Kidney capillary endothelial cell (primary cell): ENCODE results near the gene MPRIP.
"Not testable (repeated sequence)": the region's sequence is repeated elsewhere in the genome, so short reads cannot be mapped to it uniquely, and the experiment has no call there.

ENCODE experiments used
- DNase-seq: peaks from one replicate; pipeline ENCODE4 v3.0.0-alpha.2; 2018; ENCODE audit warnings: low spot score

MPRIP gene

DNA sequence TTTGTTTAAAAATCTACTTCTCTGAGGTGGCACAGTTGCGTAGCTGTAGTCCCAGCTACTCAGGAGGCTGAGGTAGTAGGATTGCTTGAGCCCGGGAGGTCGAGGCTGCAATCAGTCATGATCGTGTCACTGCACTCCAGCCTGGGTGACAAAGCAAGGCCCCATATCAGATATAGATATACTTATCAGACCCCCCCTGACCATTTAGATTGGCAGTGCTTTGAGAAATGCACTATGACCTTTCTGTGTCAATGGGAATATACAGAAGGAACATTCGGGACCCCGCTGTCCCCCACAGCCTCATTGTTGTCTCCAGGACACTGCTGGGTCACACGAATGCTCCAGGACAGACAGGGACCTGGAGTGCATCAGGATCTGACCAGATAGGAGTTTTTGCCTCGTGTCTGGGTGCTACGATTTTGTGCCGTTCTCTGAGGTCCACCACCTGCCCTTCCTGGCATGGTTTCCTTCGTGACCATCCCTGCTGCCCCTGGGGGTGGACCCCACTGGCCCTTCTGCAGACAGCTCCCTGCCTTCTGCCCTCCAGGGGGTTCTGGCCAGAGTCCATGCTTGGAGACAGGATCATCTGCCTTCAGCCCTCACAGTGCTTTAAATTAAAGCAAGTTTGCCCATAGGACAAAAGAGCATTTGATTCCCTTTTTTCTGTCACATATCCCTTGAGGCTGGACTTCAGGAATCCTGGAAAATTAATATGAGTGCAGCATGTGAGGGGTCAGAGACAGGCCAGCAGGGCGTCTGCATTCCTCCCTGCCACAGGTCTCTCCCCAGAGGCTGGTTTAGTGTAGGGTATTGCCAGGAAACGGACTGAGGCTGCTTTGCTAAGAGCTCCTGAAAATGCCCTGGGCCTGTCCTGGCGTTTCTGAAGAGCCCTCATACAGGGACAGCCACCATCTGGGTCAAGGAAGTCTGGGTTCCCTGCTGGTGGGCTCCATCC, 144.6 kb downstream of the MPRIP start:
- DNase-seq: no peak

DNA sequence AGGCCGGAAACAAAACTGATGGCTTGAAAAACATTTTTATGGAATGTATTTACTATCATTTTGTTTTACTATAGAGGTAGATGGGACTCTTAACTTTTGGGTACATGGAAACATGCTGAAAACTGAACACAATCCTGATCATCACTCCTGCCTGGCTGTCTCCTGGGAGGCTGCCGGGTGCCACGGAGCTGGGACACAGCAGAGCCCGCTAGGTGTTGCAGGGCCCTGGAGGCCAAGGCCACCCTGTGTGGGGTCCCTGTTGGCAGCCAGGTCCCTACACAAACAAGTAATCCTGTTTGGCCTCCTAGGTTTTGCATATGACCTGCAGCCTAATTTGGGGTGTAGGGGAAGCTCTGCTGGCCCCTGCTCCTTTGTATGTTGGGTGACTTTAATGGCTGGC, 146.3 kb downstream of the MPRIP start:
- no peak for DNase-seq

DNA sequence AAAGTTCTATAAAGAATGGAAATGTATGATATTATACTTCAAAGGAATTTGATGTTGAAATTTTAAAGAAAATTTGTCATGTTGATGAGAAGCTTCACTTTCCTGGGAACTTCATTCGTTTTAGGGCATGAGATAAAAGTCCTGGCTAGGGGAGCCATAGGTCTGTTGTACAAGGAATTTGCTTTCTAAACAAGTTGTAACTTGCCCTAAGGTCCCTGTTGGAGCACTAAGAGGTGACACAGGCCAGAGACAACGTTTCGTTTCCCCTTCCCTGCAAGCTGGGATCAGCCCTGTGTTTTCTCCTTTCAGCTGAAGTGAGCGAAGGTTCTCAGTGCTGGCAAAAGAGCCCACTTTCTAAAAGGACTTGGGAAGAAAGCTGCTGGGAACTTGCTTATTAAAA, 147.3 kb downstream of the MPRIP start:
- no peak for DNase-seq

DNA sequence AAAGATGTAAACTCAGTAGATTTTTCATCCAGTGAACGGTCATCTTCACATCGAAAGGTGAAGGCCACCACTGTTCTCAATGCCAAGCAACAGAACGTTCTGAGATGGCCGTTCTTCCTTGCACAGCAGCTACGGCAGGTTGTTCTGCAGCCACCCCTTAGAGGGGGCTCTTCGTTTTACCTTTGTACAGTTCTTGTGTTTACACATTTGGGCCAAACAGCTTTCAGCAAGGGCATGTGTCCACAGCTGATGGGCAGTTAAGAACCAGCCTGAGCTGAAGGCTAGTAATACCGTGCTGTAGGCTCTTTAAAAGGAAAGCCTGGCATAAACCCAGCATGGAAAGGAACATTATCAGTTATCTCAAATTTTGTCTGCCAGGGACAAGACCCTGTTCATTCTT, 147.9 kb downstream of the MPRIP start:
- DNase-seq: no peak

DNA sequence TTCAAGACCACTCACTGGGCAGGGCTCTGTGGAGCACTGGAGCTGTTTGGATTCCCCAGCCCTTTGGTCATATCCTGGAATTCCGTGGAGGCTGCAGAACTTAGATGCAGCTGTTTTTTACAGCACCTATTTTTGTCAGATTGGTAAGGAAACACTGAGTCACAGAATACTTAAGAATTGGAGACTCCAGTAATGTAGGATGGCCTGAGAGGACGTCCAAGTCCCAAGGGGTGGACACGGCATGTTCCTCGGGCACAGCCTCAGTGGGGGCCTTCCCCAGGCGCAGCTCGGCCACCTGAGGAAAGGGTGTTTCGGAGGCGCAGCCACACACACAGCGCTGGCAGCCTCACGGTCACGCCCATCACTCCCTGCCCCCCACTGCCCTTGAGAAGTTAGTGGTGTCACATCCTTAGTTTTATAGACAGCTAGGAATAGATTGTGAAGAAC, 149.1 kb downstream of the MPRIP start:
- DNase-seq: peak; percentile 97

DNA sequence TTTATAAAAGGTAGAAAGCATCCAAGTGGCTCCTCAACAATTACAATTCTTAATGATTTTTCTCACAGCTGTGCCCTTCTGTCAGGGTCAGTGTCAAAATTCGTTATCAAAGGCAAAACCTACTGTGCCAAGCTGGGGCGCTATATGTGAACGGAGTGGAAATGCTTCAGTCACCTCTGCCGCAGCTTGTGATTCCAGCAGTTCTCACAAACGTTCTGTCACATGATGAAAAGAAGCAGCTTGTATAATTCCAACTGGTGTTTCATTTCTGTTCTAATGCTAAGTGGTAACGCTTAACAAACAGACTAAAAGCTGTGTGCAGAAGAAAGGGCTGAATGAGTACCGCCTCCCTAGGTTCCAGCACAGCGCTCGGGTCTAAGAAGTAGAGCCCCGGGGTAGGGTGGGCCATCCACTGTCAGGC, 149.7 kb downstream of the MPRIP start:
- DNase-seq: no peak

DNA sequence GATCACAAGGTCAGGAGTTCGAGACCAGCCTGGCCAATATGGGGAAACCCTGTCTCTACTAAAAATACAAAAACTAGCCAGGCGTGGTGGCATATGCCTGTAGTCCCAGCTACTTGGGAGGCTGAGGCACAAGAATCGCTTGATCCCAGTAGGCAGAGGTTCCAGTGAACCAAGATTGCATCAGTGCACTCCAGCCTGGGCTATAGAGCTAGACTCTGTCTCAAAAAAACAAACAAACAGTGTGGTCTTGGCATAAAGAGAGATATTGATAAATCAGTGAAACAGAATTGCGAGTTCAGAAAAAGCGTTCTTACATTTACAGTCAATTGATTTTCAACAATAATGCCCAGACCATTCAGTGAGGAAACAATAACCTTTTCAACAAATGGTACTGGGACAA, 153.2 kb downstream of the MPRIP start:
- DNase-seq: not testable (repeated sequence)

DNA sequence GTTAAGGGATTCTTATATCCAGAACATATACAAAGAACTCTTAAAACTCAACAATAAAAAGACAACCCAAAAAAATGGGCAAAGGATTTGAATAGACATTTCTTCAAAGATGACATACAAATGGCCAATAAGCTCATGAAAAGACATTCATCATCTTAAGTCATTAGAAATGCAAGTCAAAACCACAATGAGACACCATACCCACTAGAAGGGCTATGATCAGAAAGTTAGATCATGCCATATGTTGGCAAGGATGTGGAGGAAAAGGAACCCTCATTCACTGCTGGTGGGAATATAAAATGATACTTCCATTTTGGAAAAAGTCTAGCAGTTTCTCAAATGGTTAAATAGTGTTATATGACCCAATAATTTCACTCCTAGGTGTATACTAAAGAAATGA, 154.5 kb downstream of the MPRIP start:
- DNase-seq: no peak

DNA sequence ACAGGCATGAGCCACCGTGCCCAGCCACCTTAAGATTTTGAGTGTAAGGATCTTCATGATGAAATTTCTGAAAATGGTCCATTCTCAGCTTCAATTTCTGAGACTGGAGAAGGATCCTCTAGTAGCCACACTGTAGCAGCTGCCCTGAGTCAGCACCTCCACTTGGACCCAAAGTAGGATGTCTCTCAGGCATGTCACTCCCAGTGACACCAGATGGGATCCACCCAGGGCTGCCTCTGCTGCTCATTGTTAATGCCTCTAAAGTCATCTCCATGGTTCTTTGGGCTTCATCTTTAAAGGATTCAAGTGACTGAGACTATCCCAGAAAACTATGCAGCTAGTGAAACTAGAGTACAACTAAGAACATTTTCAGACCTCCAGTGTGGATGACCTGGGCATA, 156.0 kb downstream of the MPRIP start:
- DNase-seq: no peak

DNA sequence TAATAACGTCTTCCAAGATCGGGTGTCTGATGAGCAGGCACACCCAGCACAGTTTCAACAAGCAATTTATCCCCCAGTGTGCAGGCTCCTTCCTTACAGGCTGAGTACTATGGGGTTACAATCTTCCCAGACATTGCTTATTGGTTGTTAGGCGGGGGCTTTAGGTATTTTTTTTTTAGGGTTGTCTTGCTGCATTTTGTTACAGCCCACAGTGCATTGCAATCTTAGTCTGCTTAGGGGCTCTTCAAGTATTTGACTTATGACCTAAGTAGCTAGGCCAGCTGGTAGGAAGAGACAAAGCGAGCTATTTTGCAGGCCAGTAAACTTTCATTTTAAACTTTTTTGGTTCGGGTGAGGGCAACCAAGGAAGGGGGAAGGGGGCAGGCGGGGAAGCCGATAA, 158.1 kb downstream of the MPRIP start:
- DNase-seq: no peak

DNA sequence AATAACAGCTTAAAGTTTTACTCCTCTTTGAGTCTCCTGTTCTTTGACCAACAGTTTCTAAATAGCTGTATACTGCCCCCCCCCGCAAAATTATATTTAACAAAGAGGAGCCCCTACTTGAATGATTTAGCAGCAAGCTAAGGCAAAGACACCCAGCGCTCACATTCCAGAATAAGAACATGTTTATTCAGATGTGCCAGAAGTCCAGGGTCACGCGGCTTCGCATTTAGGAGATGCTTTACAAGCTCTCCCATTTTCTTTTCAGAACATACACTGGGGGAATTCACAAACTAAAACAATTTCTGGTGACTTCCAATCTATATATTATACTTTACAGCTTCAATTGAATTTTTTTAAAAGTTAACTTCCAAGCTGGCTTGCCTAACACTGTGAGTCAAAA, 158.6 kb downstream of the MPRIP start:
- DNase-seq: no peak

DNA sequence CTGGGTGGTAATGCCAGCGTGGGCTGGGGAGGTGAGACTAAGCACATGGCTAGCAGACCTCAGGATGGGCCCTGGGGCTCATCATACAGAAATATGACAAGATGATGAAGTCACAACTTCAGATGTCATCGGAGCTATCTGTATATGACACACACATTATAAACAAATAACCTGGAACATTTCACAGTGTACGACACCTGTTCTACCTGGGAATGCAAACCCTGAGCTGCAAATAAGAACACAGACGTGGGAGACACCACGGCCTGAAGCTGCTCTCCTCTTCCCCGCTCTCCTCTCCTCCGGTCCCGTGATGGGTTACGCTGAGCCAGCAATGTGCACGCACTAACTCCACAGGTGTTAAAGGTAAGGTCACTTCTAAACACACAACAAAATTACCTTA, 159.0 kb downstream of the MPRIP start:
- DNase-seq: no peak

DNA sequence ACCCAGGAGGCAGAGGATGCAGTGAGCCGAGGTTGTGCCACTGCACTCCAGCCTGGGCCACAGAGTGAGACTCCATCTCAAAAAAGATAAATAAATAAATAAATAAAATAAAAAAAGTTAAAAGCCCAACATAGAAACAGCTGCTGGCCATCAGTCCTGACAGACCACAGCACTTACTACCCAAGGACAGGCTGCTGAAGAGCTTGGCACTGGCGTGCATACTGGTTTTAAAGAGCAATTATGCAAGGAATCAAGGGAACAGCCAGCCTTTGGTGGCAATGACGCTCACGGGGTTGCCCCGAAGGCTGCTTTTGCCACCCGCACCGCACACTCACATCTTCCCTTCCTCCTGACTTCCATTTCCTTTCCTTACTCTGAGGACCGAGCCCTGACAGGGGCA, 159.7 kb downstream of the MPRIP start:
- no peak for DNase-seq

DNA sequence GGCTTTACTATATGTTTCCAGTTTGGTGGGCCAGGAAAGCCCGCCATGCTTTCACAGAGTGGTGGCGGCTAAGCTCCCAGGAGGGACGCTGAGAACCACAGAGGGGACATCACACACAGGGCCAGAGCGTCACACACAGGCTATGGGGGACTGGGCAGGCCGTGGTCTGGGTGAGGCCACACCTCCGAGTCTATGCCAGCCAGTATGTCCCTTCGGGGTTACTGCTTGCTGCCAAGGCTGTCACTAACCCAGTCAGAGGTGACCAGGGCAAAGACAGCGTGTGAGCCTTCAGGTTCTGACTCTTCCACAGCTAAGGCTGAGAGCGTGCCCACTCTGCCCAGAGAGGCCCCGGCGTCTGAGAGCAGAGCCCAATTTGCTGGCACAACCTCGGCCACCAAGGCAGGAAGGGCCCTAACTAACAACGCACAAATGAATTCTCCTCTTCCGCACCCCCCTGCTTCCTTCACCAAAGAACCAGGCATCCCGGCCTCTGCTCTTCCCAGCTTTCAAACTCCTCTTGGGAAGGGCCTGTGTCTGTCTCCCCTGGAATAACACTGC, 161.0 kb downstream of the MPRIP start:
- no peak for DNase-seq

DNA sequence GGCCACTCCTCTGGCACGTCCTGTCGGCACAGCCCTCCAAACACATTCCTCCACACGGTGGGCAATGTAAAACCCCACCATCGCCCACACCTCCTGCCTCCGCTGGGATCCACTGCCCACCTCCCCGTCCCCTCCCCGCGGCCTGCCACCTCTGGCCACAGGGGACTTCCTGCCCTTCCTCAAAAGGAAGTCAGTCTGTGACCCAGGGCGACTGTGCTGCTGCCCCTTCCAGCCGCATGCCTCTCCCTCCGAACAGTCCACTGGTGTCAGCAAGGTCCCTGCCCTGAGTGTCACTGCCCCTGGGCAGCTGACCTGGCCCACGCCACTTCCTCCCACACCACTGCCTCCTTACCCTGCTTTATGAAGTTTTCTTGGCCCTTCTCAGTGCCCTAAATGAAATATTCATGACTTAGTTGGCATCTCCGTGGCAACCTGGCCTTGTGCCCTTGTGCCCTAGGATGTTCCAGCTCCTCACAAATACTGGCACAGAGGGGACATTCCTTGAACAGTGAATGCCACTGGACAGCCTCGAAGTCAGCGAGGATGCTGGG, 161.9 kb downstream of the MPRIP start:
- no peak for DNase-seq

DNA sequence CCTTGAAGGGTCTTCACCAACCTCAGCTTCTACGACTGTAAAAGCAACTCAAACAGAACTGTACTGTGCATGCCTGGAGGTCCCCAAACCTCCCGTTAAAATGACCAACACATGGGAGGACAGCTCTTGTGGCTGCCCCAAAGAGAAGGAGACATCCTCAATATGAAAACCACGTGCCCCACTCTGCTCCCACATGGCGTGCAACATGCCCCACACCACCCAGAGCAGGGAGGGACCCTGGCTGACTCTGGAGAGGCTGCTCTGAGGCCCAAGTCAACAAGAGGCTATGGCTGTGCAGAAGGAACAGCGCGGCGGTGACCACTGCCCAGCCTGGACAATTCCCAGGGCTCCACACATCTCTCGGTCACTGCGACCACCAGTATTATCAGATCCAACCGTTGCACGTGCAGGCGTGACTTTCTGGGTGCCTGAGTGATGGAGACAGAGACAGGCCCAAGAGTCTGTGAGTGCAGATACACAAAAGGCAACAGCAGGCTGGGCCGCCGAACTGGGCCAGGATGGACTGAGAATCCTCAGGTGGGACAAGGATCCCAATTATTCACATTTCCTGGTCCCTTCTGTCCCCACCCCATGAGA, 162.5 kb downstream of the MPRIP start:
- no peak for DNase-seq

DNA sequence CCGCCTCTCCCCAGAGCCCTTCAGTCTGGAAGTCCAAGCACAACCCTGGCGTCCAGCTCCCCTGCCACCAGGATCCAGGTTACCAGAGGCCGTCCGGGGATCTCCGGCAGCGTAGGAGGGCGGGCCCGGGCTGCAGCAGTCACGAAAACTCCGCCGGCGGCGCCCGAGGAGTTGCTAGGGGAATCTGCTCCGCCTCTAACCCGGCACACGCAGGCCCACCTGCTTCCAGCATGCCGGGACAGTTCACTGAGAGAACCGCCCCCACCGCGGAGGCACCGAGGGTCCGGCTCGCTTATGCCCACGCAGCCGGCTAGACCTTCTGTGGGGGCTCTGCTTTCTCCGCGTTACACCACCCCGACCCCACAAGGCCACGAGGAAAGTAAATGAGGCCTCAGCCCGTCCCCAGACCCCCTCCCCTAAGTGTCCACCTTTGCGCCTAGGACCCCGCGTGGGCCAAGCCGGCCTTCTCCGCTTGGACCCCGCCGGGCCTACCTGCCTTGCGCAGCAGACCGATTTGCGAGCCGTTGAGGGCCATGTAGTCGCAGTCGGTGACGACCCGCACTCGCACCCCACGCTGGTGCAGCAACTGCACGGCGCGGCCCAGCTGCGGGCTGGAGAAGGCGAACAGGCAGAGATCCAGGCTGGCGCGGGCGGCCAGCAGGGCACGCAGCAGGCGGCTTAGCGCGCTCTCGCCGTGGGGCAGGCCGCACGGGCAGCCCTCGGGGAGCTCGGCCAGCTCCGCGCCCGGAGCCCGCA, 163.3 kb downstream of the MPRIP start:
- no peak for DNase-seq

DNA sequence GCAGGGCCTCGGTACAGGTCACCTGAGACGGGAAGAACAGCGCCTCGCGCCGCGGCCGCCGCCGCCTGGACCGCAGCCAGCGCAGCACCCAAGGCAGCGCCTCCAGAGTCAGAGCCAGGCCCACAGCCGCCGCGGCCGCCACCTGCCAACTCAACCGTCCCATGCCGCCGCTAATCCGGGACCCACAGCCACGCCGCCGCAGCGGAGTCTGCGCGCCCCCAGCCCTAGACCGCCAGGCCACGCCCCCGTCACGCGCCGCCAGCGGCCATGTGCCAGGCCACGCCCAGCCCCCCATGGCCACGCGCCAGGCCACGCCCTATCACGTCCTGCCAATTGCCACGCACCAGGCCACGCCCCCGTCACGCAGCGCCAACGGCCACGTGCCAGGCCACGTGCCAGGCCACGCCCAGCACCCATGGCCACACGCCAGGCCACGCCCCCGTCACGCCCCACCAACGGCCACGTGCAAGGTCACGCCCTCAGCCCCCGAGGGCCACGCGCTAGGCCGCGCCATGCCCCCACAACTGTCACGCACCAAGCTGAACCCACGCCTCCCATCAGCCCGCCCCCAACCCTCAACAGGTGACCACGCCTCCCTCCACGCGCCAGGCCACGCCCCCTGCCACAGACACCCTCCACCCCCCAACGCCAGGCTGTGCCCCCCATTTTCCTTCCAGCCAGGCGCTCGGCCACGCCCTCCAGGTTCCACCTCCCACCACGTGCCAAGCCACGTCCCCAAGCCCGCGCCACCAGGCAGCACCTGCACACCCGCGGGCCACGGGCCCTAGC, 164.1 kb downstream of the MPRIP start, which contains the start of gene PLD6:
PLD6 (minus strand) TSS at position 210 of the 789 bp plus-strand sequence; CDS start at position 163, 47 bp downstream.
- peak; percentile 56 for DNase-seq

DNA sequence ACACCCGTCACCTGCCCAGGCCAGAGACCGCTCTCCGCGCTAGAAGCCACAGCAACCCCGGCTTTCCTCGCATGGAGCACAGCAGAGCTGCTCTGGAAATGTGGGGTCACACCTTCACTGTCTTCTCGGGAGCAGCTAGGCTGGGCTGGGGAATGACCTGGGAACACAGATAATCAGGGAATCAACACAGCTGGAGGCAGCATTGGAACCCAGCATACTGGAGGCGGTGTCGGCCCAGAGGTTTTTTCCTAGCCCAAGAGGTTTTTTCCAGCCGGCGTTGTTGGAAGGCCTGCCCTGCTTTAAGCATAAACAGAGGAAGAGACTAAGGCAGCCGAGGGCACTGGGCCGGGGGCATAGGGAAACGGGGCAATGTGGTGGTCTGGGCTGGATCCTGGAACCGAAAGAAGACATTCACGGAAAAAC, 164.7 kb downstream of the MPRIP start:
- no peak for DNase-seq

DNA sequence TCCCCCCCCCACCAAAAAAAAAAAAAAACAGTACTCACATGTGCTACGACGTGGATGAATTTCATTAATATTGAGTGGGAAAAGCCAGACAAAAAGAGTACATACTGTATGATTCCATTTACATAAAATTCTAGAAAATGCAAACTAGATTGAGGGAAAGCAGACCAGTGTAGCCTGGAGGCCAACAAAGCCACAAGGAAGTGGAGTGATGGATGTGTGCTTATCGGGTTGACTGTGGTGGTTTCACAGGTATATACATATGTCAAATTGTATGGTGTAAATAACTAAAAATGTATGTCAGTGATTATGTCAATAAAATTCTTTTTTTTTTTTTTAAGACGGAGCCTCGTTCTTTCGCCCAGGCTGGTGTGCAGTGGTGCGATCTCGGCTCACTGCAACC, 165.7 kb downstream of the MPRIP start:
- DNase-seq: no peak

DNA sequence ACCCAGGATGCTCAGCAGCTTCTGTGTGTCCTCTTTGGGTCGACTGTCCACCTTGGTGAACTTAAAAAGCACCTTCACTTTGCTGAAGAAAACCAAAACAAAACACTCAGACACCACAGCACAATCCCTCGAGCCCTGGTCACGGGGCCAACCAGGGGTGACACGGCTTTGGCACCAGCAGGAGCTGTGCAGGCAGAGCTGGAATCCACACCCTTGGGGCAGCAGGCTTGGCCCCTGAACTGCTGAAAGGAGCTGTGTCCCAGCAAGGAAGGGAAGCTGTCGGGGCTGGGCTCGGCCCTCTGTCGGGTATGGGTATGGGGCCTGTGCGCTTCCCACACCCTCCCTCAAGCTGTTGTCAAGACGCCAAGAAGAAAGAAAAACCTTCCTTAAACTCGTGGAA, 171.5 kb downstream of the MPRIP start:
- DNase-seq: no peak
